HFF-Myc (cell line): ENCODE results near the gene ACER2.

Experiments
- DNase-seq: peaks from one replicate; pipeline ENCODE4 v3.0.0-alpha.2; 2011; ENCODE audit warnings: low read depth; ENCODE audit errors: extremely low read depth
- H3K4me3 ChIP-seq: replicated peaks from 2 replicates; pipeline ENCODE4 v1.5.1; 2011; ENCODE audit warnings: low read depth, mild to moderate bottlenecking, control low read depth, low read length
- TF ChIP-seq, protein P1 (sequence below): IDR thresholded peaks from 2 replicates; pipeline ENCODE4 v1.5.1; 2012; ENCODE audit warnings: mild to moderate bottlenecking, low read depth, low read length, control low read depth; ENCODE audit errors: missing control alignments

The ACER2 gene

DNA sequence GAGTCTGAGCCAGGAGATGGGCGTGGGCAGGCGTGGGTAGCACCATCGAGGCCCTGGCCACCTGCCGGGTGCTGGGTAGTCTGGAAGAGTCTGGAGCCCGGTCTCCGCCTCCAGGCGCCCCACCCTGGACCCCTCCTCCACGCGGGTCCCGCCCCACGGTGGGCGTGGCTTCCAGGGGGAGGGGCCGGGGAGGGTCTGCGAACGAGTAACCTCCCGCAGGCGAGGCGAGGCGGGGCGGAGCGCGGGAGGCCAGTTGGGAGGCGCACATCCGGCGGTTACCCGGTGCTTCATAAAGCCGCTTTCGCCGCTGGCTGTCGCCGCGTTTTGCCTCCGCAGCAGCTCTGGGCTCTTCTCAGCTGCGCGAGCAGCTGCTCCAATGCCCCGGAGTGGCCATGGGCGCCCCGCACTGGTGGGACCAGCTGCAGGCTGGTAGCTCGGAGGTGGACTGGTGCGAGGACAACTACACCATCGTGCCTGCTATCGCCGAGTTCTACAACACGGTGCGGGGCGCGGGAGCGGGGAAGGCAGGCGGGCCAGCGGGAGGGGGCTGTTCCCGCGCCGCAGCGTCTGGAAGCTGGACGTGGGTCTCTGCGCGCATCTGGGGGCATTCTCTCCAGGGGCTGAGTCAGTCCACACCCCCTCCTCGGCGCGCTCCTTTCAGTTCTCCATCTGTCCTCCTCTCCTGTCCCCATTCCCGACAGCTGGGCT is at the start of gene ACER2:
TSS of gene ACER2 (plus strand) at position 317 of the 708 bp plus-strand sequence. CDS start at position 393, 76 bp downstream.
- H3K4me3 ChIP-seq = peak within 1 kb of the TSS; percentile 75
- DNase-seq = peak; percentile 40
- TF ChIP-seq, protein P1, sequence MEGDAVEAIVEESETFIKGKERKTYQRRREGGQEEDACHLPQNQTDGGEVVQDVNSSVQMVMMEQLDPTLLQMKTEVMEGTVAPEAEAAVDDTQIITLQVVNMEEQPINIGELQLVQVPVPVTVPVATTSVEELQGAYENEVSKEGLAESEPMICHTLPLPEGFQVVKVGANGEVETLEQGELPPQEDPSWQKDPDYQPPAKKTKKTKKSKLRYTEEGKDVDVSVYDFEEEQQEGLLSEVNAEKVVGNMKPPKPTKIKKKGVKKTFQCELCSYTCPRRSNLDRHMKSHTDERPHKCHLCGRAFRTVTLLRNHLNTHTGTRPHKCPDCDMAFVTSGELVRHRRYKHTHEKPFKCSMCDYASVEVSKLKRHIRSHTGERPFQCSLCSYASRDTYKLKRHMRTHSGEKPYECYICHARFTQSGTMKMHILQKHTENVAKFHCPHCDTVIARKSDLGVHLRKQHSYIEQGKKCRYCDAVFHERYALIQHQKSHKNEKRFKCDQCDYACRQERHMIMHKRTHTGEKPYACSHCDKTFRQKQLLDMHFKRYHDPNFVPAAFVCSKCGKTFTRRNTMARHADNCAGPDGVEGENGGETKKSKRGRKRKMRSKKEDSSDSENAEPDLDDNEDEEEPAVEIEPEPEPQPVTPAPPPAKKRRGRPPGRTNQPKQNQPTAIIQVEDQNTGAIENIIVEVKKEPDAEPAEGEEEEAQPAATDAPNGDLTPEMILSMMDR = no peak

DNA sequence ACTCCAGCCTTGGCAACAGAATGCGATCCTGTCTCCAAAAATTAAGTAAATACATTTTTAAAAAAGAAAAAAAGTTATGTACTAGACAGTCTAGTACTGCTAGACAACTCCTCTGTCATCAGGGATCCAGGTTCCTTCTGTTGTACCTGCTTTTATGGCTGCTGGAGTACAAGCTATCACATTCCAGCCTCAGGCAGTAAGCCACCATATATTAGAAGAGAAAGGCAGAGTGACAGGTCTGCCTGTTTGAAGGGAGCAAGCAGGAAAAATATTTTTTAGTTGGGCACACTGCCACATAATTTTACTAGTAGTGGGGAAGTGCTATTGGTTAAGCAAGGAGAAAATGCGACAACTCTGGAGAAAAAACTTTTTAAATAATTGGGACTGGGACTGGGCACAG is 39.7 kb upstream of the ACER2 start:
- DNase-seq = no peak
- no peak overlapping the region for H3K4me3 ChIP-seq
- TF ChIP-seq, protein P1 = no peak

DNA sequence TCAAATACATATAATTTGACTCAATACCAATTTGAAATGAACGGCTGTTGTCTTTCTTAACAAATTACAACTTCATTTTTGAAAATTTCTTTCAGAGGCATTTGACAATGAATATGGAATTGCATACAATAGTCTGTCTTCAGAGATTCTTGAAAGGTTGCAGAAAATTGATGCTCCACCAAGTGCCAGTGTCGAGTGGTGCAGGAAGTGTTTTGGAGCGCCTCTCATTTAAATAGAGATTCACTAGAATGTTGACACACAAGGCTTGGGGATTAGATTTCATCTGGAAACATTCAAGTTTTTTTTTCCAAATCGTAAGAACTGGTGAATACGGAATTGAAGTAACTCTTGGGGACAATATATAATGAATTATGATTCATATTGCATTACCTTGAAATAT is 36.9 kb upstream of the ACER2 start:
- H3K4me3 ChIP-seq = no peak overlapping the region

DNA sequence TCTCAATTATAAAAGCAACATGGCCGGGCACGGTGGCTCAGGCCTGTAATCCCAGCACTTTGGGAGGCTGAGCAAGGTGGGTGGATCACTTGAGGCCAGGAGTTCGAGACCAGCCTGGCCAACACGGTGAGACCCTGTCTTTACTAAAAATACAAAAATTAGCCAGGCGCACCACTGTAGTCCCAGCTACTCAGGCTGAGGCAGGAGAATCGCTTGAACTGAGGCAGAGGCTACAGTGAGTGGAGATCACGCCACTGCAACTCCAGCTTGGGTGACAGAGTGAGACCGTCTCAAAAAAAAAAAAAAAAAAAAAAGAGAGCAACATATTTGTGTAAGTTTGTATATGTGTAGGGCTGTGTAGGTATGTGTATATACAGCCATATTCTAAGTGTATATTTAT is 36.2 kb upstream of the ACER2 start:
- TF ChIP-seq, protein P1 = no peak
- no peak overlapping the region for H3K4me3 ChIP-seq
- DNase-seq = no peak

More for the DNA sequence above, 36.9 kb upstream of the ACER2 start:
- no peak for DNase-seq
- TF ChIP-seq, protein P1 = no peak

DNA sequence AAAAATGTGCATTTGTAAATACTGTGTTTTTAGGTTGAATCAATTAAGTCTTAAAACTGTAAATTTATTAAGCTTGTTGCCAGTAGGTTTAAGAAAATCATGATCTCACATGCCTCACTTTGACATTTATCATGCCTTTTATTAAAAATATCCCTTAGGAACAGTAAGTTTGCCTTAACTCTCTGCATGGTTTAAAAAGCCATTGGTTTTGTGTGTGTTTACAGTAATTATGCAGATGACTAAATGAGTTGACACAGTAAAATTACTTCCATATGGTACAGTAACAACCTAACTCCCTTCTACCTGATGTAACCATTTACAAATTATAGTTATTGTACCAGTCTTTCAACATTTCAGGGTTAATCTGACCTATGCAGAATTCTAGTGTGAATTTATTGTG is 35.3 kb upstream of the ACER2 start:
- no peak for DNase-seq
- TF ChIP-seq, protein P1 = no peak
- H3K4me3 ChIP-seq = no peak overlapping the region

DNA sequence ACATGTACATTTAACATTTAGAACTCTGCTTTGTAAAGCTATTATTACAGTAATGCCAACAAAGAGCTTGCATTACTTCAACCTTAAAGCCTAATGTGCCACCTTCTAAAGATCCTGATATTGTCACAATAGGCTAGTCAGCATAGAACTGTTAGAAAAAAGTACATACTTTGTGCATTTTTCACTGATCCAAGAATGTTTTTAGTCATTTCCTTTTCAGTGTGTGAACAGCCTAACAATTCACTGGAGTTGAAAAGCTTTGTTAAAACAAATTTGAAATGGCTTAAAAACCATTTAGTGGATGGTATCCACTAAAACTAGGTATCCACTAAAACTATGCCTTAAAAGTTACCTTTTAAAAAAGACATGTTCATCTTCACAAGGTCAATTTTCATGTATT is 33.3 kb upstream of the ACER2 start:
- TF ChIP-seq, protein P1 = no peak
- H3K4me3 ChIP-seq = no peak overlapping the region
- no peak for DNase-seq

DNA sequence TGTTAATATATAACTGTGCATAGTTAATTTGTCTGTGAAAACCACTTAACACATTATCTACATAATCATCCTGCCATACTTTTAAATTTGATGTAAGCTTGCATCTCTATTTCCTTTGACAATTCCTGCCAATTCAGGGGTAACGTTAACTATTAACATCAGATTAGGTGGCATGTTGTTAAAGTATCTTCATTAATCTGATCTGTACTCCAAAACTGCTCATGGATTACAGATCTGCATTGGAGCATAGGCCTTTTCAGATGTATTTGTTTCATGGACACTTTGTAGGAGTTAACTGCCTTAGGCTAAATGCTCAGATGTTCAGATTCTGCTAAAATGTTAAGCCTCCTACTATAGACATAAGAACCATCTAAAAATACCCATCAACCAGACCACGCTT is 31.9 kb upstream of the ACER2 start:
- TF ChIP-seq, protein P1 = no peak
- no peak for DNase-seq
- H3K4me3 ChIP-seq = peak overlapping the region; percentile 98
